ENCODE results near the gene SLC8A1.

The SLC8A1 gene

GRCh38 chr2:40457837-40458236, 5.9 kb upstream of the SLC8A1 start:
- no peak for DNase-seq

DNA sequence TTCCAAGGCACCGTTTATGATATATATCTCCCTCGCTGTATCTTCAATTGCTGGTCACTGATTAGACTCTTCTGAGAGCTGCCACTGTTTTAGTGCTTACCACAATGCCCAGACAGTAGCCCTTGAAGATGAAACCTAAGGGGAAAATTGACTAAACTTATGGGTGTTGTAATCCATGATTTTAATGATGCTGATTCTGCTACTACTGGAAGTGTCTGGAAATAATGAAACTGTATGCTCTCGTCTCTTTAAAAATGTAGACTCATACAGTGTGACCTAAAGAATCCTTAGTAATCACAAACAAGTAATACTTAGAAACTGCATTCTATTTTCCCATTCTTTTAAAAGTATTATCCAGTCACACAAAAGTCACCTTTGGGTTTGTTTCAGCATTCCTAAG, 5.5 kb upstream of the SLC8A1 start:
- DNase-seq, result no peak

- DNase-seq, result no peak
These were observed 5.0 kb upstream of the SLC8A1 start for GRCh38 chr2:40456926-40457325.

GRCh38 chr2:40455661-40456060, 3.8 kb upstream of the SLC8A1 start:
- no peak for DNase-seq

DNA sequence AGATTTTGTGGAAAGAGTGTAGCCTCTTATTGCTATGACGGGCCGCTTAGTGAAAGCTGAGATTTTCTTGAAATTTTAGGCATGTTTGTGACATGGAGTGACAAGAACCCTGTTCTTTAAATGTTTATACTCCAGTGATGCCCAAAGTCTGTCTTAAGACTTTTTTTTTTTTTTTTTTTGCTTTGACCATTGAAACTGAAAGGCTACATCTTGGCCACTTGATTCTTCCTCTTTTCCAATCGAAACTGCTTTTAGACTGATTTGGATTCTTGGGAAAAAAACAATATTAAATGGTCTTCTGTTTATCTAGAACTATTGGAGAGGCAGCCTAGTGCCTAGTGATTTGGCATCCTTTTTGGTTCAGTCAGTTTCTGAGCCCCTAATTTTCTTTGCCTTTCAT, 2.4 kb upstream of the SLC8A1 start:
- no peak for DNase-seq

- no peak for DNase-seq
These were observed 896 bp upstream of the SLC8A1 start for GRCh38 chr2:40452786-40453185.

GRCh38 chr2:40450796-40451430, 977 bp downstream of the SLC8A1 start:
- peak; percentile 78 for DNase-seq

DNA sequence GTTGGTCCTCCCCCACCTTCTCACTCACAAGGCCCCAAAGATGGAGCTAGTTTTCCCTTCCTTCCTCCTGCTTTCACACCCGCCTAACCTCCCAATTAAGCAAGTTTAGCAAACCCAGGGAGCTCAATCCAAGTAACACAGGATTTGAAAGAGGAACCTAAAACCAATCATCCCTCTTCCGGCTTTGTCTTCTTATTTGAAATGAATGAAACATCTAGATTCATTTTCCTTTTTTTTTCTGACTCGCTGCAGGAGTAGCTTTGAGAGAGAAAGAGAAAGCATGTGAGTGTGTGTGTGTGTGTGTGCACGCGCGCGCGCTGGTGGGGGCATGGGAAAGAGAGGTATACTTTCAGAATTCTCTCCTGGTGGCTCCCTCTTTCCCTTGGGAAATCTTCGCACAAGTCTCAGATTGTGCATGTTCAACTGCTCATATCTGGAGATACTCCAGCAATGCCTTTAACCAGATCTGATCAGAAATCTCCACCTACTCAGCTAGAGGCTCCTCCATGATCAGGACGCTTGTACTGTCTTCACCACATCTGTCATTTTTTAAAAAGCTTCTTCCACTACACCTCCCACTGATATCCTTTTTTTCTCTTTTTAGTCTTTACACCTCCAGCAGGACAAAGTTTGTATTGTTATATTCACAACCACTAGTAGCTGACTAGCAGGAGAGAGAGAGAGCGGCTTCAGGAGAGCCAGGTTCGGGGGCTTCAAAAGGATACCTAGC, 1.7 kb downstream of the SLC8A1 start:
- no peak for DNase-seq

DNA sequence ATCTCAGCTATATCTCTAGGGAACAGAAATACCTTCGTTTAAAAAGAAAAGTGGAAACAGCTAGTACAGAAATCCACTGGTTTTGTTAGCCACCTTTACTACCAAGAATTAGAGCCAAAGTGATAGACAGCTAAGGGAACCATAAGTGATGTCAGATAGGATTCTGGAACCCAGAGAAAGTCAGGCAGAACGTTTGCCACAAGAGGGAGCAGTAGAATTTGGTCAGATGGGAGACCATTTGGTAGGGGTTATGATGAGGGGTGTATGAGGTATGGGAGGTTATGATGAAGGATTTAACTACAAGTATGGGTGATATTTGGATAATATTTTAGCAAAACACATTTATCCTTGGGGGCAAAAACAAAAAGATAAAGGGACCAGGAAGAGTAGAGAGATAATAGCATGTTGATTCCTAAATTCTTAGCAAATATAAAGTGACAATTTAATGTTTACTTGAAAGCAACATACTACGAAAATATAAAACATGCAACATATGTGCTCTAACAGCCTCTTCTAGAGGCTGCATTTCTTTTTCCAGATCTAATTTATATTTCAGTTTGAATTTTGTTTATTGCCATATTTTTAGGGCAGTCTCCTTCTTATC, 3.3 kb downstream of the SLC8A1 start:
- peak; percentile 48 for DNase-seq

DNA sequence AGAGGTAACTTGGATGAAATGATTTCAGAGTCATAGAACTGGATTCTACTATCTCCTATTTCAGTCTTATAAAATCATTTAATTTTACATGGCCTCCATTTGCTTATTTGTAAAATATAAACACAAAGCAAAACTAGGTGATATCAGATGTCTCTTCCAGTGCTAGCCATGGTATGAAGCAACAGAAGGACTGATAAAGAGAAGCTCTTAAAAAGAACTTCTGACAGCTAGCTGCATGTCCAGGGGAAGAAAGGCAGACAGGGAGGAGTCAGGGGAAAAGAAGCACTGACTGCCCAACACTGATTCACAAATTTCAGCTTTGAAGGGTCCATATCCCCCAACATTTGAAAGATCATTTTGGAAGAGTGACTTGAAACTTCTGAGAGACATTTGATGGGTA, 6.4 kb downstream of the SLC8A1 start:
- DNase-seq, result no peak

GRCh38 chr2:40440835-40441234, 11.1 kb downstream of the SLC8A1 start:
- no peak for DNase-seq

DNA sequence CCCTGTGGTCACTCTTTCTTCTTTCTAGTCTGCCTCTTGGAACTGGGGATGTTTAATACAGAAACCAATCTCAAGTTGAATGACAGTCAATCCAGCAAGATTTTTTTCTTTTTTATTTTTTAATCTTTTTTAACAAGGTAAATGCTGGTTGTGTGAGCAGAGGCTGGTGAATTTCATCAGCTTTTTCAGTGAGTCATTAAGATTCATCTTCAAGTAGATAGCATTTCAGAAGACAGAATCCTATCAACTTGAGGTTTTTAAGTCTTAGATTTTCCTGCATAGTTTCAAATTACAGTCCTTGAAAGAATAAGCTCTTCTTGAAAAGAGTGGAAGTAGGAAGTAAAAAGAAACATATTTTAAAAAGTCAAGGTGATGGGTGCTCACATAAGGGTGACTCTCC, 12.4 kb downstream of the SLC8A1 start:
- no peak for DNase-seq

DNA sequence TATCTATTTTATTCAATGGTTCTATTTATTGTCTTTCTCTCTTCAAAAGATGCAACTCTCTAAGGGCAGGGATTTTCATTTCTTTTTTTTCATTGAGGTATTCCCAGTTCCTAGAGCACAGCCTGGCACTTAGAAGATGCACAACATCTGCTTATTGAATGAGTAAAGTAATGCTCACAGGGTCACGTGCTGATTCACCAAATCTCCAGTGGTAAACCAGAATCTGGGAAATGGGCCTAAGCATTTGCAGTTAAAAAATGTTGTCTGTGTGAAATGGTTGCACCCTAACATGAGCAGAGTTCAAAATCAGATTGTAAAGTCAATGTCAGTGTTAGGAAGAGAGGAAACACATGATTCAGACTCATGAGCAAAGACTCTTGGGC, 15.8 kb downstream of the SLC8A1 start:
- no peak for DNase-seq

DNA sequence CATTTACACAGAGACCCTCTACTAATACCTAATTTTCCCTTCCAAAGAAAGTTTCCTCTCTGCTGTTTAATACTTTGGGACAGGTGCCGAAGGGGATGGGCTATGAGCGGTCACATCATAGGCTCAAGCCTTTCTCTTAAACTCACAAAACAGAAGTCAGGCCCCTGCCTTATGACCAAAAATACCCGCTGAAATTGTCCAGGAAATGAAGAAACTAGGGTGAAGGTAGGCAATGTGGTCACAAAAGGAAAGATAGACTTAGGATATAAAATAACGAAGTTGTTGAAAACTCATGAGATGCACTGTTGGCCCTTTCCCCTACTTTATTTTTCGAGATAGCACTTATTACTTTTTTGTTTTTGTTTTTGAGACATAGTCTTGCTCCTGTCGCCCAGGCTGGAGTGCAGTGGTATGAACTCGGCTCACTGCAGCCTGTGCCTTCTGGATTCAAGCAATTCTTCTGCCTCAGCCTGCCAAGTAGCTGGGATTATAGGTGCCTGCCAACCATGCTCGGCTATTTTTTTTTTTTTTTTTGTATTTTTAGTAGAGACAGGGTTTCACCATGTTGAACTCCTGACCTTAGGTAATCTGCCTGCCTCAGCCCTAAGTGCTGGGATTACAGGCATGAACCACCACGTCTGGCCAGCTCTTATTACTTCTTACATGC, 16.3 kb downstream of the SLC8A1 start:
- no peak for DNase-seq

DNA sequence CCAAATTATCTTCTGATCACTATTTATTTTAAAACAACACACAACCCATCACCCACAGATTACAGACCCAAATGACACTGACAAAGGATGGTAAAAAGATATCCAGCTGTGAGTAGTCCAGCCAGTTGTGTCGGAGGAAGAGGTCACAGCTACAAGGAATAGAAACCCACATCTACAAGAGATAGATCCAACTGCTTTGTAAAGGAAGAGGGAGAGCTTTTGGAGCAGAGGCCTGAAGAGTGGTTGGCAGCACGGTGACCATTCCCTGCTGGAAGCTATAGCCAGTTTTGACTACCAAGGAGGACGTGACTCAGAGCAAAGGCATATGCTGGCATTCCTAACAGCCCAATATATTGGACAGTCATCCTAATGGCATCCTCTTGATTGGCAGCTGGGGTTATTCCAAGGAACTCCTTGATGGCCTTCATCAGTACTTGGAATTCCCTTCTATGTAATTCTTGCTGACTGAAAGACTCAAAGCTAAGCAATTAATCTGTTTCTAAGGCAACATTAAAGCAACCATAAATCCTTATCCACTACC, 17.1 kb downstream of the SLC8A1 start:
- DNase-seq, result no peak

GRCh38 chr2:40433736-40434135, 18.2 kb downstream of the SLC8A1 start:
- no peak for DNase-seq

- no peak for DNase-seq
These were observed 18.9 kb downstream of the SLC8A1 start for GRCh38 chr2:40432921-40433483.

DNA sequence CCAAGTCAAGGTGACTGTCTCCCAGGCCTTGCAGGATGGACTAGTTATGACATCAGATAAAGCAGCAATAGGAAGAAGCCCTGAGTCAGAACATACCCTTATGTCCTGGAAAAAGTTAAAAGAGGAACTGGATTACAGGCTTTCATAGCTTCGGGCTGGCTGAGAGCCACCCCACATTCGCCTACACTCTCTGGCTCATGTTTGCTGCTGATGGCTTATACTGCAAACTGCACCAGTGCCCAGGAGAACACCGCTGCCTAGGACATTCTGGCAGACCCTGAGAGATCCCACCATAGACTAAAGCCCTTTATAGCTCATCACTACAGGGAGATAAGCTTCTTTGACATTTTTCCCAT, 20.3 kb downstream of the SLC8A1 start:
- no peak for DNase-seq

DNA sequence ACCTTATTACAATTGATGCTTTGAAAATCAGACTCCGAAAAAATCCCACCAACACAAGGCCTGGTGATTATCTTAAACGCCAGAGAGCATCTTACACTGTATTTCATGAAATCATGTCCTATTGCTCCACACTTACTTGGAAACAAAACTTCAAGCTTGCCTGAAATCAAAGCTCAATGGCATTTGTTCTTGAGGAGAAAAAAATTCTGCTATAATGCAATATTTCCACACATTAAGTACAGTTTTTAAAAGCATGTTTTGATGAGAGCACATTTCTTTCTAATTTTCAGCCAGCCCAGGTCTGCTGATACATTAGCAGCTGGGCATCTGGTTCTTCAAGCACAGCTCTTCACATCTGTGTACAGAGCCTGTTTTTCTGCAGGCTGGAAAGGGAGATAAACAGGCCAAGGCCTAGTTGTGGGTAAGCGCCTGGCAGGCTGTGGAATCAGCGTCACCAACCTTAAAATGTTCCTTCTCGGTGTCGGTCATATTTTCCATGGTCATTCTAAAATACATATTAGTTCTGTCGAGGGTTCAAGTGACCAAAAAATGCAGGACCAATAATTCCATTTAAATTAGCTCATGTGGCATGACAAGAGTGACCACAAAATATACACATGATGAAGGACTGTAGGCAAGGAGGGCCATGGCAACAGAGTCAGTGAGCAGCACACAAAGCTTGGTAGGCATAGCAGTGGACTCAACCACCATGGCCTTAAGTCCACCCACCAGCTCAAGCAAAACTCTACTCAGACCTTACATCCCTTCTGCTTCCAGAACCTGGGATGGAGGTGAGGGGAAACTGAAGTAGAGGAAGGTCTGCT, 20.9 kb downstream of the SLC8A1 start:
- no peak for DNase-seq

DNA sequence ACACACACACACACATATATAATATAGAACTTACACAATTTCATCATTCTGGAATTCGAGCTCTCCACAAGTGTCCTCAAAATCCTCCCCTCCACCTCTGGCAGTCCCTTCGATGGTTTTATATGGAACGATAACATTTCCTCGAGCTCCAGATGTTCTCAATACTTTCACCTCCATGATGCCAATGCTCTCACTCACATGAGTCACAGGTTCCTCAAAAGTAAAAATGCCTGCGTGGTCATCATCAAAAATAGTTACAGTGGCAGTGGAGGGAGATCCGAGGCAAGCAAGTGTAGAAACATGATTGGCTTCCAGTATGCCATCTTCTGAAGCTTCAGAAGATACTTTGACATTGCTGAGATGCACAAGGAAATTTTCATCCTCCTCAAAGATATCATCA, 23.5 kb downstream of the SLC8A1 start:
- no peak for DNase-seq

DNA sequence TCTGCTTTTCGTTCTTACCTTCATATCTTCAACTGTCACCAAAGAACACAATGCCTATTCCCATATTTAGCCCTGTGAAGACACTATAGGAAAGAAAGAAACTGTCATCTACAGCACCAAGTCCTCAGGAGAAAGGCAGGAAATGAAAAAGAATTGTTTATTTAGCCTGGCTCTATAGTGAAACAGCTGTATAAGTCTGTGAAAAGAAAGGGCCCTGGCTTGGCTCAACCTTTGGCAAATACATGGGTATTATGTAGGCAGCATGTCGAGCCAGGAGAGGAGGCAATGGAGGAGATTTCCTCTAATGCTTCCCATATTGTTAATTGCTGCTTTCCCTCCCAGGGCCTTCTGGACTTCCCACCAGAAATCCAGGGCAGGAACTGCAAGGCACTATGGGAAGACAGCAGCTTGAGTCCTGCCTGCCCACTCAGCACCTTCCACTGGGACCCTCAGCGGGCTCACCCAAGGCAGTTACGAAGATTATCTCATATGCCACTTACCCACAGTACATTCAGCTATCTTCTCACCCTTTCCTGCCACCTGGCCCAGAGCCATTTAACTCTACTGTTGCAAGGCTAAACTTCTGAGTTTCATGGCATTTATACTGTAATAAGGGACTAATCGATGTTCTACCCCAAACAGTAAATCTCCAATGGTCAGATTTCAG, 30.1 kb downstream of the SLC8A1 start:
- no peak for DNase-seq

DNA sequence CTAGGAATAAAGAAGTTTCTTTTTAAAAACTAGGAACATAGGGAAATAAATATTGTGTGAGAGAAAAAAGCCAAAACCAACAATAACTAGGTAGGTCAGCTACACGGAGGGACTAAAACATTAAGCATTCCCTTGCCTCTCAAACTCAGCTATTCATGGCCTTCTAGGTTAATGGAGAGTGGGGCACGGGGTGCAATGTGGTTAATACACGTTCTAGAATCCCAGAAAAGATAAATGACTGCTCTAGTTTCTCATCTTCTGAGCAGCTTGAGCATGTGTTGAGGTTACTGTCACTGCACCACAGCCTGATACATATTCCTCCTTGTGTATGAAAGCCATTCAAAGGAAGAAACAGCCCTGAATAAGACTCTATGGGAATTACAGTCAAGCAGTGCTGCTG, 31.4 kb downstream of the SLC8A1 start:
- no peak for DNase-seq

Data from NCI-H187 treated with DMSO at 0.1 percent for 48 hours (cell line).